Inferior parietal cortex (tissue), 1 donor: ENCODE measurements around the gene PRMT1.
A peak's percentile ranks its signal among the peaks of the same experiment; 100 is the strongest.

Source experiments
- DNase-seq: peaks from one replicate; pipeline ENCODE4 v3.0.0-alpha.2; 2016; ENCODE audit errors: extremely low spot score

Gene PRMT1

GRCh38 chr19:49651029-49651819, 25.8 kb upstream of the PRMT1 start:
- no peak for DNase-seq

GRCh38 chr19:49651820-49652550, 25.1 kb upstream of the PRMT1 start:
- DNase-seq = no peak

DNA sequence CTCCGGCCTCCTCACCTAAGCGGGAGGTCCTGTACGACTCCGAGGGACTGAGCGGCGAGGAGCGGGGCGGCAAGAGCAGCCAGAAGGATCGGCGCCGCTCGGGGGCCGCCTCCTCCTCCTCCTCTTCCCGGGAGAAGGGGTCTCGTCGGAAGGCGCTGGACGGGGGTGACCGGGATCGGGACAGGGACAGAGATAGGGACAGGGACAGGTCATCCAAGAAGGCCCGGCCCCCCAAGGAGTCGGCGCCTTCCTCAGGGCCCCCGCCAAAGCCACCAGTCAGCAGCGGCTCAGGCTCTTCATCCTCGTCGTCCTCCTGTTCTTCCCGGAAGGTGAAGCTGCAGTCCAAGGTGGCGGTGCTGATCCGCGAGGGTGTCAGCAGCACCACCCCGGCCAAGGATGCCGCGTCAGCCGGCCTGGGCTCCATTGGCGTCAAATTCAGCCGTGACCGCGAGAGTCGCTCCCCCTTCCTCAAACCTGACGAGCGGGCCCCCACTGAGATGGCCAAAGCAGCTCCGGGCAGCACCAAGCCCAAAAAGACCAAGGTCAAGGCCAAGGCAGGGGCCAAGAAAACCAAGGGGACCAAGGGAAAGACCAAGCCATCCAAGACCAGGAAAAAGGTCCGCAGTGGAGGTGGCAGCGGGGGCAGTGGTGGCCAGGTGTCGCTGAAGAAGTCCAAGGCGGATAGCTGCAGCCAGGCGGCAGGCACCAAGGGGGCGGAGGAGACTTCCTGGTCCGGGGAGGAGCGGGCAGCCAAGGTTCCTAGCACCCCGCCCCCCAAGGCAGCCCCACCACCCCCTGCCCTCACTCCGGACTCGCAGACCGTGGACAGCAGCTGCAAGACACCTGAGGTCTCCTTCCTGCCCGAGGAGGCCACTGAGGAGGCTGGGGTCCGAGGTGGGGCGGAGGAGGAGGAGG, 24.3 kb upstream of the PRMT1 start:
- DNase-seq = no peak

DNA sequence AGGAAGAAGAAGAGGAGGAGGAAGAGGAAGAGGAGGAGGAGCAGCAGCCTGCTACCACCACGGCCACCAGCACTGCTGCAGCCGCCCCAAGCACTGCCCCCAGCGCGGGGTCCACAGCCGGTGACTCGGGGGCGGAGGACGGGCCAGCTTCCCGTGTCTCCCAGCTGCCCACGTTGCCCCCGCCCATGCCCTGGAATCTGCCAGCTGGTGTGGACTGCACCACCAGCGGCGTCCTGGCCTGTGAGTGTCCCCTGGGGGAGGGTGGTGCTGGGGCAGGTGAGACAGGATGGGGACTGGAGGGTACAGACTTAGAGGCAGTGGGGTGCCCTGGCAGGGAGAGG, 23.6 kb upstream of the PRMT1 start:
- DNase-seq = no peak

DNA sequence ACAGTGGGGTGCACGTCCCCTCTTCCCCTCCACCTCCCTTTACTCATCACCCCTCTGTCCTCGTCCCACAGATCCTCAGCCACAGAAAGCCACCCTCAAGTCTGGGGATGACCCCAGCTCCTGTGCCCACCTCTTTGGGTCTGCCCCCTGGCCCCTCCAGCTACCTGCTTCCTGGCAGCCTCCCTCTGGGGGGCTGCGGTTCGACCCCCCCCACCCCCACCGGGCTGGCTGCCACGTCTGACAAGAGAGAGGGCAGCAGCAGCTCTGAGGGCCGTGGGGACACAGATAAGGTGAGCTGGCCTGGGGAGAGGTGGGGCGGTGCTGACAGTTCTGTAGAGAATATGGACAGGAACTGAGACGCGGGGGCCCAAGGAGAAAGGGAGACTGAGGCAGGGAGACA, 22.5 kb upstream of the PRMT1 start:
- no peak for DNase-seq

GRCh38 chr19:49655570-49656455, 21.3 kb upstream of the PRMT1 start:
- DNase-seq = no peak

GRCh38 chr19:49656456-49657109, 20.5 kb upstream of the PRMT1 start:
- DNase-seq = no peak

GRCh38 chr19:49657493-49658138, 19.5 kb upstream of the PRMT1 start:
- no peak for DNase-seq

DNA sequence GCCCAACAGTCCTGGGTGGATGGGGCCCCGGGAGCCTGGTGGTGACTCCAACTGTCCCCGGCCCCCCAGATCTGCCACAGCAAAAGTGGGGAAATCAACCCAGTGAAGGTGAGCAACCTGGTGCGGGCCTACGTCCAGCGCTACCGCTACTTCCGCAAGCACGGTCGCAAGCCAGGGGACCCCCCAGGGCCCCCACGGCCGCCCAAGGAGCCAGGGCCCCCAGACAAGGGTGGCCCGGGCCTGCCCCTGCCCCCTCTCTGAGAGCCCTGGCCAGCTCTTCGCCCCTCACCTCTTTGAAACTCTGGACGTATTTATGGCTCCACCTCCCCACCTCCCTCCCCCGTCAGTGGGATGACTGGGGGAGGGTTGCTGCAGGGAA, 18.9 kb upstream of the PRMT1 start:
- DNase-seq = no peak

DNA sequence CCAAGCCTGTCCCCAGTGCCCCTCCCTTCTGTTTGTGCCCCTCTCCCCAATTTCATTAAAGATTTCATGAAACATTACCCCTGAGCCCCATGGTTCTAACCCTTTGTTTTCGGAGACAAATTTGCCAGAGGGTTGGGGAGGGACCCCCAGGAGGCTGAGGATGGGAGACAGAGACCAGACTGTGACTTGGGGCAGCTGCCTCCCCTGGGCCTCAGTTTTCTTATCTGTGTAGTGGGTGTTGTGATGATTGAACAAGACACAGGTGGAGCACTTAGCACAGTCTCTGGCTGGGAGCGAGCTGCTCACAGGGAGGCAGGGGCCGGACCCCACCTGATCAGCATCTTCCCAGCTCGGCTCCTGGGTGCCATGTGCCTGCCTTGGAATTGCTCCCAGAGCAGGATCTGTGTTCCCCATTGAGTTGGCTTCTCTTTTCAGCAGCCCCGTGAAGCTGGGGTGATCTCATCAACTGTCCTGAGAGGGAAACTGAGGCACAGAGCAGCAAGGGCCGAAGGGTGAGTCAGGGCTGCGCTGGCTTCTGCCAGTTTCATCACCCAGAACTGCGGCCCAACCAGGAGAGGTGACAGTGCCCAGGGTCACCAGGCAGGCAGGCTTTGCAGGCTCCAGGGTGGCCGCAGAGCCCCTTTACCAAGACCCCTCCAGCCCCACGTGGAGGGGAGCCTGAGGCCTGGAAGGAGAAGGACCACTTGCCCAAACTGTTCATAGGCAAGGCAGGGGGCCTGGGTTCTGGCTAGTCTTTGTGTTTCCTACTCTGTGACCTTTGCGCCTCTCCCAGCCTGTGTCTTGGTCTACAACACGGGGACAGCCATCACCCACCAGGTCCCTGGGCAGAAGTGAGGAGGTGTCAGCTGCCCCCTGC, 18.3 kb upstream of the PRMT1 start:
- no peak for DNase-seq

GRCh38 chr19:49660338-49660961, 16.6 kb upstream of the PRMT1 start:
- no peak for DNase-seq

DNA sequence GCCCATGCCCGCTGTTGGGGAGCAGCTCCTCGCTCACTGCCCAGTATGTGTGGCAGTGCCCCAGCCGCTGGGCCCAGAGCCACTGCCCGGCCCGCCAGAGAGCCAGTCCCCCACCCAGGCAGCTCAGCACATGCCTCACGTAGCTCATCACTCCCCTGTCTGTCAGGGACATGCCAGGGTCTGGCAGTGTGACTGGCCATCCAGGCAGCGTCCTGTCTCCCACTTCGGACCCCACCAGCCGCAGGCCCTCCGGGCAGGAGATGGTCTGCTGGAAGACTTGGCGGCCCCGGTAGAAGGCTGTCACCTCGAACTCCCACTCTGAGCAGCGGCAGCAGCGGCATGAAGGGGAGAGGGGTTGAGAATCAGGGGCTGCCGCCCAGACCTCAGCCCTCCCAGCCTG, 15.1 kb upstream of the PRMT1 start:
- no peak for DNase-seq

- DNase-seq = no peak
Measured at GRCh38 chr19:49663224-49663623, 13.8 kb upstream of the PRMT1 start.

DNA sequence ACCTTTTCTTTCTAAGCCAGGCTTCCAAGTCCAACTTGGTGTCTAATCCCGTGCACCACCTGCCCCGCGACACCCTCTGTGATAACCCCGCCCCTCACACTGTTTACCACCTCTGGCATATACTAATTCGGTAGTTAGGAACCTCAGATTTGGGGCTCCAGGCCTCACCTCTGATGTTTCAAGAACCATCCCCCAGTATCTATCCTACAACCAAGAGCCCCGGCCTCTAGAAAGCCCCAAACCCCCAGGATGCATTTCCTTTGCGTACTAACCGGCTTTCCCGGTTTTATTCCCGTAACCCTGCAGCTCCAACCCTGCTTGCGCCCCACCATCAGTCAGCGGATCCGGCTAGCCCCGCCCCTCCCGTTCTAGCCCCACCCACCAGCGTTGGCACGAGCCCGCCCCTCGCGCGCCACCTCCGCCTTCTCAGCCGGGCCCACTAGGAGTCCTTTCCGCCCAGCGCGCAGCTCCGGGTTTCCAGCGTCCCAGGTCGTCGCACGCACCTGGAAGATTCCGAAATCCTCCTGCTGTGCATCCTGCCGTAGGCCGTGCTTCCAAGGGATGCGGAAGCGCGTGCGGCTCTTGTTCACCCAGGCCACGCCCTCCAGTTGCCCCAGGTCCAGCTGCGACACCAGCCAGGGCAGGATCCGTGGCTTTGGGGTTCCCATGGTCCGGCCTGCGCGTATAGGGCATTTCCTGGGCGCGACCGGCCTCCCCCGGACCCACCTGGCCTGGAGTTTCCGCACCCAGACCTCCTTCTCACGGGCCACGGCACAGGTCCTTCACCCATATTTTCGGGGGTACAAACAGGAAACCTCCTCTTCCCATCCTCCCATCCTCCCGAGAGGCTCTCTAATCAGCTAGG, 12.7 kb upstream of the PRMT1 start:
- DNase-seq = peak; percentile 75

DNA sequence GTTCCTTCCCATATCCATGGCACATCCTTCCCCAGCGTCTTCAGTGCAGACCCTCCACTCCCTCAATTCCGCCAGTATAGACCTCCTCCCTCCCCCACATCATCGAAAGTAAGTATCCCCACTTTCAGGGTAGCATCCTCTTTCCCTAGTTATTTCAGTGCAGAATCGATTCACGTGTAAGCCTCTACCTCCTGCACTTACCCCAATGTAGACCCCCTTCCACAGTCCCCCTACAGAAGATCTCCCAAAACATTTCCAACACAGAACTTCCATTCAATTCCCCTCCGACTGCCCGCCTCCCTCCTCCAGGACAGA, 12.1 kb upstream of the PRMT1 start:
- no peak for DNase-seq

- peak; percentile 99 for DNase-seq
Measured at GRCh38 chr19:49665351-49666119, 11.5 kb upstream of the PRMT1 start, which contains the start of the genes BCL2L12 and IRF3. BCL2L12 (plus strand) TSS chr19:49665933; CDS start chr19:49666693, 760 bp downstream. IRF3 (minus strand) TSS chr19:49665857; CDS start chr19:49664838, 1,019 bp downstream.

DNA sequence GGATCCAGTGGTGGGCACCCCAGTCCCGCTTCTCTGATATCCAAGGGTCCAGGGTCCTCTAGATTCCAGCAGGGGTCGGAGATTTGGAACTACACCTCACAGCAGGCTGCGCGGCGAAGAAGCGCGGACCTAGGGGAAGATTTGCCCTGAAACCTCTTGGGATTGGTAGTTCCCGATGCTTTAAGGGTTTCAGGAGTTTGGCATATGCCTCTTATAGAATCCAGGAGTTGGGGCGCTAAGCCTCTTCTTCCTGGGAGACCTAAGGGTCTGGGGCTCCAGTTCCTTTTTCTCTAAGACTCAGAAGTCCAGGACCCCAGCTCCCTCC, 11.0 kb upstream of the PRMT1 start:
- no peak for DNase-seq
